Esophagus muscularis mucosa (tissue), 4 donors: ENCODE data around the gene SLC49A3.

ENCODE experiments used
- EP300 ChIP-seq: sonication (generic); formaldehyde crosslinking; IDR thresholded peaks from one replicate; pipeline ENCODE4 v1.6.1; 2017; ENCODE audit warnings: antibody characterized with exemption
- POLR2A ChIP-seq: fragments of 450-650 bp; IDR thresholded peaks from one replicate; pipeline ENCODE4 v1.6.1; 2017; ENCODE audit warnings: antibody characterized with exemption, moderate library complexity, mild to moderate bottlenecking, low read depth
- TF ChIP-seq, protein P1 (sequence below), 3 experiments: fragments of 200-600 bp in 2 of 3; fragments of 450-650 bp in 1 of 3; sonication (generic) in 2 of 3; IDR thresholded peaks; one replicate each; pipeline ENCODE4 v1.5.1; 2017 to 2019; ENCODE audit warnings: antibody characterized with exemption in 3 of 3, mild to moderate bottlenecking in 2 of 3, moderate library complexity in 1 of 3

DNA sequence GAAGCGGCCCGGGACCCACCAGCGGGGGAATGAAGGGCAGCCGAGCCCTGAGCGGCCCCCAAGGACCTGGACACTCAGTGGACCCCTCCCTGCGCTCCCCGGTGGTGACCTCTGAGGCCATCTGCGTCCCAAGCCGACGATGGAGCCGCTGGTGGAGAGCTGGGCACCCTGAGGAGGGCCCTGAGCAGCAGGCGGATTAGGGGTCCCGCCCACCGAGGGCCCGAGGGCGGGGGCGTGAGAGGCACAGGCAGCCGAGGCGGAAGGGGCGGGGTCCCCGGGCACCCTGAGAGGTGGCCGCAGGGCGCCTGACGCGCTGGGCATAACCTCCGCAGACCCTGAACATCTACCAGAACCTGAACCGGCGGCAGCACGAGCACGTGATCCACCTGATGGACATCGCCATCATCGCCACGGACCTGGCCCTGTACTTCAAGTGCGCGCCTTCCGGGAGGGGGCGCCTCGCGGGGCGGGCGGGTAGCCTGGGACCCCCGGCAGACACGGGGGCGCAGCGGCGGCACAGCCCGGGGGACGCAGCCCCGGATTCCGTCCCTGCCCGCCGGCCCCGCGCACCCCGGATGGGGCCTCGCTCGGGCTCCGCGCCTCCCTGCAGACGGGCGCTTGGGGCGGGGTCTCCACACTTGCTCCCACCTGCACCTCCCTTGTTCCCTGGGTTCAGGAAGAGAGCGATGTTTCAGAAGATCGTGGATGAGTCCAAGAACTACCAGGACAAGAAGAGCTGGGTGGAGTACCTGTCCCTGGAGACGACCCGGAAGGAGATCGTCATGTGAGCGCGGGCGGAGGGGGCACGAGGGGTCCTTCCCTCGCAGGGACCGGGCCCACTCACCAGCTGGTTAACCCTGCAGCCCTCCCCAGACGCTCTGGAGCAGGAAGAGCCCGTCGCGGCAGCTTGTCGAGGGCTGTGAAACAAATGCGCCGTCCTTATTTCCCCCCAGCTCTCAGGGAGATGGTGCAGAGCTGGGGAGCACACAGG lies 25.2 kb downstream of the SLC49A3 start:
- no peak for TF ChIP-seq POLR2A
- TF ChIP-seq, protein P1, sequence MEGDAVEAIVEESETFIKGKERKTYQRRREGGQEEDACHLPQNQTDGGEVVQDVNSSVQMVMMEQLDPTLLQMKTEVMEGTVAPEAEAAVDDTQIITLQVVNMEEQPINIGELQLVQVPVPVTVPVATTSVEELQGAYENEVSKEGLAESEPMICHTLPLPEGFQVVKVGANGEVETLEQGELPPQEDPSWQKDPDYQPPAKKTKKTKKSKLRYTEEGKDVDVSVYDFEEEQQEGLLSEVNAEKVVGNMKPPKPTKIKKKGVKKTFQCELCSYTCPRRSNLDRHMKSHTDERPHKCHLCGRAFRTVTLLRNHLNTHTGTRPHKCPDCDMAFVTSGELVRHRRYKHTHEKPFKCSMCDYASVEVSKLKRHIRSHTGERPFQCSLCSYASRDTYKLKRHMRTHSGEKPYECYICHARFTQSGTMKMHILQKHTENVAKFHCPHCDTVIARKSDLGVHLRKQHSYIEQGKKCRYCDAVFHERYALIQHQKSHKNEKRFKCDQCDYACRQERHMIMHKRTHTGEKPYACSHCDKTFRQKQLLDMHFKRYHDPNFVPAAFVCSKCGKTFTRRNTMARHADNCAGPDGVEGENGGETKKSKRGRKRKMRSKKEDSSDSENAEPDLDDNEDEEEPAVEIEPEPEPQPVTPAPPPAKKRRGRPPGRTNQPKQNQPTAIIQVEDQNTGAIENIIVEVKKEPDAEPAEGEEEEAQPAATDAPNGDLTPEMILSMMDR (IDR thresholded peaks at IDR 0.05) = no peak
- TF ChIP-seq EP300 = no peak
